H9 (cell line): ENCODE results near the gene SRBD1. TPM values are rescaled to one million over a fixed set of nuclear protein-coding genes. Genes with fewer than 3 reads are reported as not detected.

Source experiments
- DNase-seq: peaks from one replicate; pipeline ENCODE4 v3.0.0-alpha.2; 2017
- H2AFZ ChIP-seq: one replicate; pipeline ENCODE4 v1.6.1; 2013; ENCODE audit warnings: mild to moderate bottlenecking, low read length, control low read depth, moderate library complexity
- H2AK5ac ChIP-seq: 2 replicates; pipeline ENCODE4 v1.6.1; 2013; ENCODE audit warnings: low read length, control low read depth, mixed read lengths; ENCODE audit not compliant: insufficient read length
- H2BK120ac ChIP-seq: one replicate; pipeline ENCODE4 v1.6.1; 2013; ENCODE audit warnings: low read depth, mild to moderate bottlenecking, low read length, control low read depth, inconsistent platforms; ENCODE audit not compliant: poor library complexity, severe bottlenecking
- H2BK12ac ChIP-seq: 2 replicates; pipeline ENCODE4 v1.6.1; 2013; ENCODE audit warnings: low read length, control low read depth, mixed read lengths, low read depth; ENCODE audit not compliant: insufficient read length
- H2BK15ac ChIP-seq: 2 replicates; pipeline ENCODE4 v1.6.1; 2013; ENCODE audit warnings: low read depth, low read length, control low read depth
- H2BK20ac ChIP-seq: one replicate; pipeline ENCODE4 v1.6.1; 2013; ENCODE audit warnings: low read depth, mild to moderate bottlenecking, low read length, control low read depth, inconsistent platforms; ENCODE audit not compliant: poor library complexity, severe bottlenecking
- H2BK5ac ChIP-seq: 2 replicates; pipeline ENCODE4 v1.6.1; 2013; ENCODE audit warnings: low read length, control low read depth, mixed read lengths; ENCODE audit not compliant: insufficient read length
- H3K14ac ChIP-seq: 2 replicates; pipeline ENCODE4 v1.6.1; 2013; ENCODE audit warnings: low read length, control low read depth; ENCODE audit not compliant: insufficient read depth
- H3K18ac ChIP-seq: 2 replicates; pipeline ENCODE4 v1.6.1; 2013; ENCODE audit warnings: low read depth, mild to moderate bottlenecking, mixed read lengths, low read length, control low read depth; ENCODE audit not compliant: insufficient read length
- H3K23ac ChIP-seq: 2 replicates; pipeline ENCODE4 v1.6.1; 2013; ENCODE audit warnings: low read length, control low read depth, mixed read lengths, low read depth; ENCODE audit not compliant: insufficient read length
- H3K23me2 ChIP-seq: 2 replicates; pipeline ENCODE4 v1.6.1; 2013; ENCODE audit warnings: low read depth, mild to moderate bottlenecking, mixed read lengths, low read length, control low read depth; ENCODE audit not compliant: insufficient read length, poor library complexity, severe bottlenecking
- H3K27ac ChIP-seq: 2 replicates; pipeline ENCODE4 v1.5.1; 2013; ENCODE audit warnings: low read length, control low read depth, mixed read lengths, low read depth; ENCODE audit not compliant: insufficient read length
- H3K27me3 ChIP-seq: 2 replicates; pipeline ENCODE4 v1.6.1; 2013; ENCODE audit warnings: low read length, control low read depth, inconsistent platforms; ENCODE audit not compliant: insufficient read depth
- H3K4ac ChIP-seq: 2 replicates; pipeline ENCODE4 v1.6.1; 2013; ENCODE audit warnings: low read depth, mild to moderate bottlenecking, control low read depth, inconsistent platforms, low read length, moderate library complexity
- H3K4me1 ChIP-seq: 2 replicates; pipeline ENCODE4 v1.6.1; 2013; ENCODE audit warnings: low read length, control low read depth, inconsistent platforms; ENCODE audit not compliant: insufficient read depth
- H3K4me2 ChIP-seq: 2 replicates; pipeline ENCODE4 v1.6.1; 2013; ENCODE audit warnings: low read length, control low read depth, mixed read lengths; ENCODE audit not compliant: insufficient read length, insufficient read depth
- H3K56ac ChIP-seq: 2 replicates; pipeline ENCODE4 v1.6.1; 2013; ENCODE audit warnings: low read depth, mild to moderate bottlenecking, mixed read lengths, low read length, control low read depth; ENCODE audit not compliant: insufficient read length
- H3K79me1 ChIP-seq: 2 replicates; pipeline ENCODE4 v1.6.1; 2013; ENCODE audit warnings: low read depth, mild to moderate bottlenecking, moderate library complexity, low read length, control low read depth, inconsistent platforms; ENCODE audit not compliant: insufficient read depth, poor library complexity, severe bottlenecking
- H3K79me2 ChIP-seq: 2 replicates; pipeline ENCODE4 v1.6.1; 2013; ENCODE audit warnings: low read length, control low read depth, inconsistent platforms; ENCODE audit not compliant: insufficient read depth
- H3K9ac ChIP-seq: 2 replicates; pipeline ENCODE4 v1.6.1; 2013; ENCODE audit warnings: low read length, control low read depth, mixed read lengths; ENCODE audit not compliant: insufficient read length; ENCODE audit errors: extremely low read depth
- H3K9me3 ChIP-seq: one replicate; pipeline ENCODE4 v1.6.1; 2013; ENCODE audit warnings: low read depth, low read length, inconsistent platforms; ENCODE audit not compliant: control insufficient read depth
- H3T11ph ChIP-seq: one replicate; pipeline ENCODE4 v1.6.1; 2013; ENCODE audit warnings: mild to moderate bottlenecking, low read length, control low read depth, inconsistent platforms
- H4K20me1 ChIP-seq: one replicate; pipeline ENCODE4 v1.6.1; 2013; ENCODE audit not compliant: control insufficient read depth, insufficient read length, insufficient read depth
- H4K5ac ChIP-seq: 2 replicates; pipeline ENCODE4 v1.6.1; 2013; ENCODE audit warnings: low read depth, mild to moderate bottlenecking, mixed read lengths, low read length, control low read depth; ENCODE audit not compliant: insufficient read length
- H4K8ac ChIP-seq: replicated peaks from 2 replicates; pipeline ENCODE4 v1.6.1; 2013; ENCODE audit warnings: low read length, control low read depth, mixed read lengths, low read depth; ENCODE audit not compliant: insufficient read length
- H4K91ac ChIP-seq: 2 replicates; pipeline ENCODE4 v1.6.1; 2013; ENCODE audit warnings: low read depth, mild to moderate bottlenecking, moderate library complexity, mixed read lengths, low read length, control low read depth; ENCODE audit not compliant: insufficient read length
- H3K27ac Mint-ChIP-seq, 3 experiments: 2 replicates in 2 of 3; 3 replicates in 1 of 3; pipeline ENCODE4 v1.8.0; 2020 to 2021; ENCODE audit warnings: mixed read lengths in 3 of 3, mild to moderate bottlenecking in 1 of 3, moderate library complexity in 1 of 3
- H3K27me3 Mint-ChIP-seq: 2 replicates; pipeline ENCODE4 v1.8.0; 2021; ENCODE audit warnings: low read depth, mild to moderate bottlenecking, moderate library complexity, mixed read lengths
- H3K36me3 Mint-ChIP-seq, 3 experiments: 2 replicates in 2 of 3; 3 replicates in 1 of 3; pipeline ENCODE4 v1.8.0; 2020 to 2021; ENCODE audit warnings: low read depth in 3 of 3, mixed read lengths in 3 of 3; ENCODE audit not compliant: insufficient read depth in 1 of 3
- H3K4me1 Mint-ChIP-seq, 2 experiments: 2 replicates each; pipeline ENCODE4 v1.8.0; 2020; ENCODE audit warnings: mixed read lengths in 2 of 2
- H3K4me3 Mint-ChIP-seq, 2 experiments: 2 replicates in 1 of 2; 3 replicates in 1 of 2; pipeline ENCODE4 v1.8.0; 2020 to 2021; ENCODE audit warnings: mild to moderate bottlenecking in 2 of 2, mixed read lengths in 2 of 2, moderate library complexity in 1 of 2
- H3K9me3 Mint-ChIP-seq, 2 experiments: 2 replicates in 1 of 2; 3 replicates in 1 of 2; pipeline ENCODE4 v1.8.0; 2020; ENCODE audit warnings: mild to moderate bottlenecking in 2 of 2, mixed read lengths in 2 of 2, moderate library complexity in 1 of 2
- total RNA-seq: library from RNA; stranded (reverse); gene quantifications from 2 replicates; pipeline ENCODE4 v1.2.1, GENCODE V29; 2021
- TF ChIP-seq, protein P1 (sequence below): fragments of 200-600 bp; sonication (generic); conservative IDR thresholded peaks from 3 replicates; pipeline ENCODE4 v1.8.0; 2021; ENCODE audit warnings: antibody characterized with exemption, mild to moderate bottlenecking

SRBD1 gene
- total RNA-seq, 1 experiment from 2014 or later: 18.3 TPM

GRCh38 chr2:45568935-45569334 lies 42.1 kb downstream of the SRBD1 start:
- Mint-ChIP-seq H3K36me3 (peaks cover 7 to 14% (median 11%) of the 10 kb centered on the region in 3 experiments; a peak in 6 of 7 replicates), H3K4me3 (no peak overlapping the region), H3K4me1 (peaks cover 23 to 30% of the 10 kb centered on the region in 2 experiments), H3K9me3 (no peaks in the 10 kb centered on the region), H3K27ac (peak overlapping the region in 1 of 3 experiments; percentile 48; a peak in 1 of 7 replicates), H3K27me3 (no peaks in the 10 kb centered on the region)
- TF ChIP-seq, protein P1, sequence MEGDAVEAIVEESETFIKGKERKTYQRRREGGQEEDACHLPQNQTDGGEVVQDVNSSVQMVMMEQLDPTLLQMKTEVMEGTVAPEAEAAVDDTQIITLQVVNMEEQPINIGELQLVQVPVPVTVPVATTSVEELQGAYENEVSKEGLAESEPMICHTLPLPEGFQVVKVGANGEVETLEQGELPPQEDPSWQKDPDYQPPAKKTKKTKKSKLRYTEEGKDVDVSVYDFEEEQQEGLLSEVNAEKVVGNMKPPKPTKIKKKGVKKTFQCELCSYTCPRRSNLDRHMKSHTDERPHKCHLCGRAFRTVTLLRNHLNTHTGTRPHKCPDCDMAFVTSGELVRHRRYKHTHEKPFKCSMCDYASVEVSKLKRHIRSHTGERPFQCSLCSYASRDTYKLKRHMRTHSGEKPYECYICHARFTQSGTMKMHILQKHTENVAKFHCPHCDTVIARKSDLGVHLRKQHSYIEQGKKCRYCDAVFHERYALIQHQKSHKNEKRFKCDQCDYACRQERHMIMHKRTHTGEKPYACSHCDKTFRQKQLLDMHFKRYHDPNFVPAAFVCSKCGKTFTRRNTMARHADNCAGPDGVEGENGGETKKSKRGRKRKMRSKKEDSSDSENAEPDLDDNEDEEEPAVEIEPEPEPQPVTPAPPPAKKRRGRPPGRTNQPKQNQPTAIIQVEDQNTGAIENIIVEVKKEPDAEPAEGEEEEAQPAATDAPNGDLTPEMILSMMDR: no peak
- Histone ChIP-seq H2BK12ac (no peak overlapping the region), H2AFZ (no peak overlapping the region), H2AK5ac (no peak overlapping the region), H3K18ac (no peak overlapping the region), H3K27me3 (no peaks in the 10 kb centered on the region), H4K8ac (no peak overlapping the region), H3K23ac (no peak overlapping the region), H3K4me1 (peaks cover 3% of the 10 kb centered on the region), H3T11ph (no peak overlapping the region), H3K4ac (no peak overlapping the region), H3K79me1 (no peaks in the 10 kb centered on the region), H2BK5ac (no peak overlapping the region), H3K4me2 (no peak overlapping the region), H3K27ac (no peak overlapping the region), H4K91ac (no peak overlapping the region), H3K9me3 (no peaks in the 10 kb centered on the region), H4K20me1 (no peaks in the 10 kb centered on the region), H3K14ac (no peak overlapping the region), H2BK120ac (no peak overlapping the region), H3K79me2 (no peaks in the 10 kb centered on the region), H2BK15ac (no peak overlapping the region), H3K9ac (no peak overlapping the region), H3K56ac (no peak overlapping the region), H2BK20ac (no peak overlapping the region), H4K5ac (no peak overlapping the region), H3K23me2 (no peaks in the 10 kb centered on the region)
- no peak for DNase-seq
